T-helper 9 cell (primary cell): ENCODE results near the gene NEGR1.

Experiments
- DNase-seq: peaks from one replicate; pipeline ENCODE4 v3.0.0-alpha.2; 2020

NEGR1 gene

DNA sequence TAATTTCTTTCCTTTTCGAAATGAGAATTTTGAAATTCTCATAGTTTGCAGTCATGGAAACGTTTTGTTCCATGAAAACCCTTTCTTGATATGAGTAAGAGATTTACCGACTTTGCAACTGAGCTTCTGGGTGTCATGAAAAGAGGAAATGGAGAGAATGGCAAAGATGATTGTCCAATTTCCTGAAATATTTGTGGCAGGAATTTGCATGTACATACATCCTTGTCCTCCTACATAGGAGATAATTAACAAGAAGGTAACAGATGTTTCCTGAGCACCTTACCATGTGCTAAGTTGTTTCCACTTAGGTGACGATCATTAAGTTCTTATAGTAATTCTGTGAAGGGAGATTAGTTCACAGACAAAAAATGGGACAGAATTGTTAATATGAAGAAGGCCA is 170.7 kb downstream of the NEGR1 start:
- no peak for DNase-seq

DNA sequence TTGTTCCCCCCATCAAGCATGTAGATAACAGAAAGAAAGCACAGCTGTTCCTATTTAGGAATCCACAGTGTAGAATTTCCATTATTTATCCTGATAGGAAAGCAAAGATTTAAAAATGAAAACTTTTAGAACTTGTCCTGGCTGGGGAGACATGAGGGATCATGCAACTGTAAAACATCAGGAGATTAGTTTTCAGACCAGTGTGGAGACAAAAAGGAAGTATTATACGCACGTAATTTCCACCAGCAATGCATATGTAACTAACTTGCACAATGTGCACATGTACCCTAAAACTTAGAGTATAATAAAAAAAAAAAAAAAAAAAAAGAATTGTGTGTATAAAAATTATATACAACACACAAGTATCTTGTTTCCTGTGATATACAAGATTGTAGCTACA is 172.4 kb downstream of the NEGR1 start:
- no peak for DNase-seq

DNA sequence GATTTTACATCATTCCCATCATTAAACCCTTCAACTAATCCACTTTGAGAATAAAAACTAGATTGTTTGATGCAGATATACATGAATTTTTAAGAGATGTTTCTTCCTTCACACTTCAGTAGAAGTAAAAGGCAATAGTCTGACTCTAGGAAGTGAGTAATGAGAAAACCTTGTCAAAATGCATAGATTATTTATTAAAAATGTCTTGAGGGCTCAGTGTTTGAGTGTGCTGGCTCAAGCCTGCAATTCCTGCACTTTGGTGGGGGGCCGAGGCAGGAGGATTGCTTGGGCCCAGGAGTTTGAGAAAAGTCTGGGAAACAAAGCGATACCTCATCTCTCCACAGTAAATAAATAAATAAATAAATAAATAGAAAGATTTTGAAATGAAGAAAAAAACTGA is 177.1 kb downstream of the NEGR1 start:
- DNase-seq, result no peak

DNA sequence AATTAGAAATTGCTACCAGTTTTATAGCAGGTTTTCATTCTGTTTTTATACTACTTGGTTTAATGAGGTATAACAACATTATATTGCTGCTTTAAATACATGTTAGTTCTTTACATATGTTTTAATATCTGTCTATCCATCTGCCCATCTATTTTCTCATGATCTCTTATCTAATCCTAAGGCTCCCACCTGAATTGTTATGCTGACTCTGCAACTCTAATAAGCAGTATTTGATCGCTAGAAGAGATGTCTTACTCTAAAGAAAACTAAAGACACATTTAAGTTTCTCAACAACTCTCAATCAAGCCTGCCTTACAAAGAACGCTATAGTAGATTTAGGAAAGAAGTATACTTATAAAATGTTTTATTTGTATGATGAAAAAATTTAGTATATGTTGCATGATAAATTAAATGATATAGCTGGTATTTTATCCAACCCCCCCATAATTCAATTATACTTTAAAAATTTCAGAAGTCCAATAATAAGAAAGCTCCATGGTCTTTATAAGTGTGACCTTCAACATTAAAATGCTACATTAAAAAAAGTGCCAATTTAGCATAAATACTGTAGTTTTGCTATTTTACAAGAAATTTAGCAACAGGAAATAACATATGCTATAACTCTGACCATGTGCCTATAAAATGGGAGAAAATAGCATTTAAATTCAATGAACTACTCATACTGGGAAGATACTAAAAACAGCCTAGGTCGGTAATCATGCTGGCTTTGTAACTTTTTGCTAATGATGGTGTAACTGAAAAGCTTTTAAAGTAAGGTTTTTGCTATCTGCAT is 180.3 kb downstream of the NEGR1 start:
- no peak for DNase-seq

DNA sequence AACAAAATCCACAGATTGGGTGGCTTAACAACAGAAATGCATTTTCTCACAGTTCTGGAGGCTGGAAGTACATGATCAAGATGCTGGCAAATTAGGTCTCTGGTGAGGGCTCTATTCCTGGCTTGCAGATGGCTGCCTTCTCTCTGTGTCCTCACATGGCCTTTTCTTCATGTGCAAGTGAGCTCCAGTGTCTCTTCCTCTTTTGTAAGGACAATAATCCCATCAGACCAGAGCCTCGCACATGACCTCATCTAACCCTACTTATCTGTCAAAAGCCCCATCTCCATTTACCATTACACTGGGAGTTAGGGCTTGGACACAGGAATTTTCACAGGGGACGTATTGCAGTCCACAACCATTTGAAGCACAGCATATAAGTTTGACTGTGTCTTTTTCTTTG is 181.6 kb downstream of the NEGR1 start:
- no peak for DNase-seq

DNA sequence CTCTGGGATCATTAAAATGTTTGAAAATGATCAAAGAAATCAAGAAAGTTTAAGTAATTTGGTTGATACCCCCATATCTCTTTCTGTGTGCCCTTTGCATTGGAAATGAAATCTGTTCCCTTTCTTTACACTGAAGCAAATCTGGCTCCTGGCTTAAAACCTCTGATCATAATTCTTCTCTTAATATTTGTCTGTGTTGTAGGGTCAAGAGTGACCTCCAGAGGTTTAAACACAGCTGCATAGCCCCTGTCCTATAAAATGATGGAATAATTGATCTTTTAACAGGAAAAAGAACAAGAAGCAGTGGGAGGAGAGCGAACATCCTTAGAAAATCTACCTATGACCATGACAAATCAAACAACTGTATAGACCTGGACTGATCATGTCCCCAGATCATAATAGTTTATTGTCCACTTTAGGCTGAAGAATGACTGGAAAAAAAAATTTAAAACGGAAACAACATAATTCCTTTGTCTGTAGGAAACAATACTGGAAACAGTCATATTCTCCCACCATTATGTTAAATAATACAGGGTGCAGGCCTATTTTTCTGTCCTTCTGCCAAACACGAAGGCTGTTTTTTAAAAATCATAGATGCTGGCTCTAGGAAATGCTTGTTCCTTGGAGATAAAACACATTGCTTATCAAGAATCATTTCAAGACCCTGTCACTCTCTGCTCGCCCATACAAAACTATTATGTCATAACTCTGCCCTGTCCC is 184.3 kb downstream of the NEGR1 start:
- no peak for DNase-seq

DNA sequence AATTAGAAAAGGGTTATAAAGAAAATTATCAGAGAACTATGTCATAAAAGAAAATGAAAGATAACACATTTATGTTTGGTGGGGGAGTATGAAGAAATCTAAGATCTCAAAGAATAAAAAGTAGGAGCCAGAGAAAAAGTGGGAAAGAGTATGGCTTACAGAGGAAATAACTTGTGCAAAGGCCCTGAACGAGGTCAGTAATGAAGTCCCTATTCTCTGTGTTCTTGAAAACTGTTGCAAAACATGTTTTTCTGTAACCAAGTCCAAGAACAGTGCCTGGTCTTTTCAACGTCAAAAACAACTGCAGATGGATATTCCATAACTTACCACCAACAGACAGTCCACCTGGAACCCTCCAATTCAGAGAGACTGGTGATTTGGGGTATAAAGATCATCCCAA is 188.1 kb downstream of the NEGR1 start:
- DNase-seq, result no peak

DNA sequence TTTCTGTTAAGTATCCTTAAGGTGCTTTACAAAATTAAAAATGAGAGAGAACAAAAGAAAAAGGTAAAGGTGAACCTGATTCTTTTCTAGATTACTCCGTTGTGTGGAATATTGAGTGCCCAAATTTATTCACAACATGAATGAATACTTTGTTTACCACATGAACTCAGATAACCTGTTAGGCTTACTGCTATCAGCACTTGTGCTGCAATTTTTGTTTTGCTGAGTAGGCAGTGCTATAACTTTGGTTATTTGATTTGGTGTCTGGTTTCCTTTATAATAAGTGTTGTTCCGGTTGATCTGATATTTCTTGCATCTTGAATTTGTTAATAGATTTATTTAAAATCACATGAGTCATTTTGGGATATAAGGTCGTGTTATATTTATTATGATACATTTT is 195.9 kb downstream of the NEGR1 start:
- no peak for DNase-seq

DNA sequence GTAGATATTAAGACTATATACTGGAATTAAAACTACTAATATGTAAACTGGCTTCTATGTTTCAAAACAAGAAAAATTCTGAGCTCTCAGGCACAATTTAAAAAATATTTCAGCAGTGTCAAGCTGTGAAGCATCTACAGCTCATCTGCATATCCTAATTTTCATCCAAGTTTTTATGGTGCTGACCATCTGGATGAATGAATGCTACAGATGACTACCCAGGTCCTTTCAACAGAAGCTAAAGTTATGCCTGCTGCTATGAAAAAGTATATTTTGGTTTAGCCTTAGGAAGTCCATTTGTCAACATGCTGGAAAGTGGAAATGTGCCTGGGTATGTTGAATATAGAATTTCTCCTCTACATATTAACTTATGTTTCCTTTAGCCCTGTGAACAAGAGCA is 206.9 kb downstream of the NEGR1 start:
- no peak for DNase-seq

DNA sequence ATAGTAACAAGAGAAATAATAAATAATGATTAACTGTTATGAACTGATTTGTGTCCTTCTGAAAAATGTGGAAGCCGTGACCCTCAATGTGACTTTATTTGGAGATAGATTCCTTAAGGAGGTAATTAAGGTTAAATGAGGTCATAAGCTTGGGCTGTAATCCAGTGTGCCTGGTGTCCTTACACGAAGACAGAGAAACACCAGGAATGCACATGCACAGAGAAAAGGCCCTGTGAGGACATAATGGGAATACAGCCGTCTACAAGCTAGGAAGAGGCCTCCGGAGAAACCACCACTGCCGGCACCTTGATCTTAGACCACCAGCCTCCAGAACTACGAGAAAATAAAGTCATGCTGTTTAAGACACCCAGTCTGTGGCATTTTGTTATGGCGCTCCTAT is 215.9 kb downstream of the NEGR1 start:
- DNase-seq, result no peak

DNA sequence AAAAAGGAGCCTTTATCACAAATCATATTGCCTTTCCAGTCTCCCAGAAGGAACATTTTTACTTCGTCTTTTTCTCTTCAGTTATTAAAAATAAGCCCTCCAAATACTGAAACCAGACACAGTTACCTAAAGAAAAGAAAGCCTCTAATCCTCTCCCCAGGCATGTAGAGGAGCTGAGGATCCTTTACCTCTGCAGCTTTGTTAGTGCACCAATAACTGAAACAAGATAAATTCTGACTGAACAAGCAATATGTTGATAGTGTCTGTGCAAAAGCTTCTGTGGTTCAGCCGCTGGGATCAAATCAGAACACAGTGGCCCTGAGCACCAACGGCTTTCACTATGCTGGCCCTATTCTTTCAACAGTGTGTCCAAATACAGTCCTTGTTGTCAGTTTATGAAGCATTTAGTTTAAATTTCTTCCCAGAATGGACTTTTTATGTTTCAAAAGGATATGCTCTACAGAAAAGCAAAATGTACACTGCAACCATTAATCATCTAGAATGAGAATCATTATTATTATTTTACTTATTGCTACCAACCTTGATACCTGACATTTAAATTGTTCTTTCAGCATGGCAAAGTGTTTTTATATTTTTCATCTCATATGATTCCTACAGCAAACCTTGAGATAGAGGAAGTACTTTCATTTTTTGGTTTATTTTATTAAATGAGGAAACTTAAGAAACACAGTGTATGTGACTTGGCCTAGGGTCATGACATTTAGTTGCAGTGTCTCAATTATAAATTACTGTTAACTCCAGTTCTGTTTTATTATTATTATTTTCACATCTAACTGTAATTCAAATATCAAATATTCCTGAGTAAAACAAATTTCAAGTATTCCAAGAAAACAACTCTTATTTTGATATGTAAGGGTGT is 217.9 kb downstream of the NEGR1 start:
- no peak for DNase-seq

DNA sequence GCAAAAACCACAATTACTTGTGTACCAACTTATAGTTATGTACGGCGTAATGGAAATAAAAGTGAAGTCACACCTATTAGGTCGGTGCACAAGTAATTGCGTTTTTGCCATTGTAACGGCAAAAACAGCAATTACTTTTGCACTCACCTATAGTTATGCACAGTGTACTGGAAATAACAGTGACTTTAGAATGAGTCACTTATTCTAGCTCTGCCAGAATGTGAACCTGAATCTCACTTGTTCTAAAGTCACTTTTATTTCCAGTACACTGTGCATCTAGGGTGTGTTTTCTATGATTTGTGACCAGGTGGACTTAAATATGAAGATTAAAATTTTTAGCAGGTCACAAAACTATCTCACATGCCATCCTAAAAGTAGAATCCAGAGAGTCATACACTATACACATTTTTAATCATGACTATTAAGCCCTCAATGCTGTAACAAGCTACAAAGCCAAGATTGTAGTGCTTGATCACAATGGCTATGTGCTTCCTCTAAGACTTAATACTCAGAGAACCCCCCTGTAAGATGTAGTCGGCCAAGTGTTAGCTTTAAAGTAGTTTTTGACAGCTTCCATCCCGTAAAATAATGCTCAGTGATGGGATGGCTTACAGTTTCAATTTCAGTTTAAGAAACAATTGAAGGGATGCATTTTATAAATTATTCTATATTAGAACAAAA is 218.8 kb downstream of the NEGR1 start:
- DNase-seq, result no peak

DNA sequence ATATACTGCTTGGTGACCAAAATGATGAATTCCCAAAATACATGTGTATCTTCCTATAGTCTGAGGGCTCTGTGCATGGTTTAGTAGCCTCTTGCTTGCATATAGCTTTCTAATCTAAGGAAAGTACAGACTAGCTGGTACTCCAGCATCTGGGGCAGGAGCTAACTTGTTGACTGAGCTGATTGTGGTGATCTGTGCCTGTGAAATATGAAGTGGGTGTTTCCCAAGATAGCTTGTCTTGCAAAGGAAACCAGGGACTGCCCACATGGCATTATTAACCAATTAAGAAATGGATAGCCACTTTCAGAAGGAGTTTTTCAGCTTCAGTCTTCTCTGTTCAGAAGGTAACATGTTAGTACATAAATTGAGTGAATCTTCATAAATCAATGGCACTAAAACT is 219.8 kb downstream of the NEGR1 start:
- DNase-seq, result no peak

DNA sequence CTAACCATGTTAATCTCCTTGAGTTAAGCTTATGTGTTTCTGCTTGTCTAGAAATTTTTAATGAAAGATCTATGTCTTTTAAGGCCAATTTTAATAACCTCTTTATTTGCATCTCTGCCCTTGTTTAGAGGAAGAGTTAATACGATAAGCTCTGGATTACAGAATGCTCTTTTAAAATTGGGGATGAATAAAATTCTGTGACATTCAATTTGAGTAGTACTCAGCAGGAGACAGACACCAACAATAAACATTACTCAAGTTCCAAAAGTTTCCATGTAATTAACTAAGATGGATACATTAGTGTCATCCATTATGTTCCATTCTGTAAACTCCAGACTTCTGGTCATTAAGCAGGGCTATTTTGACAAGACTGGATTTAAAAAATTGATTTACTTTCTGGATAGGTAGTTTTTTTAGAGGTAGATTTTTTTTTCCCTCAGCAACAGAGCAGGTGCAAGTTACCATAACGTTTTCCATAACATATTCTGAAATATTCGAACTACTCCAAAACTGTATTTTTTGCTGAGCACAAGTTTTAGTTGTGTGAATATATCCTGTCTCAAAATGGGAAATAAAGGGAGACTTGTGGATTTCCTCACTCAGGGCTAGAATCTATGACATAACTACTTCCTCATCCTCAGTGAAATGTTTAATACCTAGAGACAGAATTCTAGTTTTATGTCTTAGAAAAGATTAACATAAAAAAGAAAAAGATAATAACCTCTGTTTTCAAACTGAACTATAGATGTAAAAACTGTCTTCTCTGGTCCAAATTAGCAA is 221.7 kb downstream of the NEGR1 start:
- no peak for DNase-seq

DNA sequence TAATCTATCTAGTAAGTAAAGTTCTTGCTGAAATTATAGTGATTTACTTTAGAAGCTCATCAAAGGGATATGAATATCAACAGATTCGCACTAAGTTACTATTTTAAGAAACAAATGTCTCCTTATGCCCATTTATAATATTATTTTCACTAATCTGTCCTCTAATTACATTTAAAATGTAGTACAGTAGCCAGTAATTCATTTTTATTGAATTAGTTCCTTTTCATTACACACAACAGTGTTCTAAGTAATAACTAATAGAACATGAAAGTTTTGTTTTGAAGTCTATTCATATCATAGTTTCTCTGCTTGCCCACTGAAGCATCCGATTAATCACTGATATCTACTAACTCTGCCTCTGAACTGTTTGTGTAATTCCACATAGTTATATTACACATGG is 225.8 kb downstream of the NEGR1 start:
- no peak for DNase-seq

DNA sequence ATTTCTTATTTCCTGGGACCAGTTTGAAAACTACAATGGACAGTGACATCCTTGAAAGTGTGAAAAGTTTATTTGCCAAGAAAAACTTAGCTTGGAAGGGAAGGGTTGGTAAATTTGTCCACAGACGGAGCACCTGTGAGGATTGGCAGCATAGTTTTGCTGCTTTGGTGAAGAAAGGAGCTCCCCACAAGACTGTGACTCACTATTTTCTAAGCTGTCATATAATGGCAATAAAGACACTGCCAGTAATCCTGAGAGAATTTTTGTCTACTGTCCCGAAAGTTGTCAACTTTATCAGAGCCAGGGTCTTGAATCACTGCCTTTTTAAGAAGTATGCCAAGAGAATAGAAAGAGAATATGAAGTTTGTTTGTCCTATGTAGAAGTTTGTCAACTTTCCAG is 230.8 kb downstream of the NEGR1 start:
- no peak for DNase-seq

DNA sequence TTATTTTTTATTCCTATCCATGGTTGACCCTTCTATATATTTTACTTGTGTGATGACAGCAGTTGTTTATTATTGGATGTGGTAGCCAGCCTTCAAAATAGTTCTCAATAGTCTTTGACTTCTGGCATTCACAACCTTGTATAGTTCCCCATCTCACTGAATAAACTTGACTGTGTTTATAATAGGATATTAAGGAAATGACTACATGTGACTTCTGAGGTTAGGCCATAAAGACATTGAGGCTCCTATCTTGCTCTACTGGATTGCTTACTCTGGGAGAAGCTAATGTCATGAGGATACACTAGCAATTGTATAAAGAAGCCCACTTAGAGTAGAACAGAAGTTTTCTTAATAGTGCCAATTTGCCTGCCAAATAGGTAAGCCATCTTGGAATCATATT is 231.8 kb downstream of the NEGR1 start:
- no peak for DNase-seq

DNA sequence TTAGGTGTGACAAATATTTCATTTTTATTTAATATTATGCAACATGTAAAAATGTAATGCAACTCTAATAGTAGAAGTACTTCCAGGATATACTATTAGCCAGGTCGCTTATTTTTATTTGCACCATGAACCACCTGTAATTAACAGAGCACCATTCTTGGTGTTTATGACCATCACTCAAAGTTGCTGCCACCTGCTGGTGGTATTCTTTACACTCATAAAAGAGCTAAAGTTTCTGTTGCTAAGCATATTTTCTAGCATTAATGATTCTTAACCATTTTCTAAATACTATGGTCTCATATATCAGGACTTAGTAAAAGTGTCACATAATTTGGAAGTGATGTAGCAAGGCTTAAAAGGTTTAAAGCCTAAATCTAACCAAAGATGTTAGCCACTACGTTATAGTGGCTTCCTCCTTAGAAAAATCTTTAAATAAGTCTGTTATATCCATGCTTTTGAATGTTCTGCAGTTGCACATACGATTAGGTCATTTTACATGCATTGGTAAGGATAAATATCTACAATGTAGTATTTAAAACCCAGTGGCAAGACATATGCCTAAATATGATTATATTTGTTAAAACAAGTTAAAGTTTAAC is 244.5 kb downstream of the NEGR1 start:
- no peak for DNase-seq

DNA sequence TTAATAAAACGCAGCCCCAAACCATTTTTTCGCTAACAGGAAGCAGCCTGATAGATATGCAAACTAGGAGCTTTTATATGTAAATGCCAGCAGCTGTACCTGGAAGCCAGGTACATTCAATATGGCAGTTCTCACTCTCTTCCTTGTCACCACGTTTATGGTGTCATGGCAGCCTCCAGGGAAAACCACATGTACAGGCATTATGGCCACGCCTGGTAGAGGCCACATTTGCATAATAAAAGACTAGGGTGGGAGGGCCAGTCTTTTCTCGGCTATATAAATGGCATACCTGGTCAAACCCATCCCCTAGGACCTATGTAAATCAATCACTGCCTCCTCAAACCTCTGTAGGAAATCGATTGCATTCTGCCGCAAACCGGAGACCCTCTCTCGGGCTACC is 247.5 kb downstream of the NEGR1 start:
- DNase-seq, result no peak

DNA sequence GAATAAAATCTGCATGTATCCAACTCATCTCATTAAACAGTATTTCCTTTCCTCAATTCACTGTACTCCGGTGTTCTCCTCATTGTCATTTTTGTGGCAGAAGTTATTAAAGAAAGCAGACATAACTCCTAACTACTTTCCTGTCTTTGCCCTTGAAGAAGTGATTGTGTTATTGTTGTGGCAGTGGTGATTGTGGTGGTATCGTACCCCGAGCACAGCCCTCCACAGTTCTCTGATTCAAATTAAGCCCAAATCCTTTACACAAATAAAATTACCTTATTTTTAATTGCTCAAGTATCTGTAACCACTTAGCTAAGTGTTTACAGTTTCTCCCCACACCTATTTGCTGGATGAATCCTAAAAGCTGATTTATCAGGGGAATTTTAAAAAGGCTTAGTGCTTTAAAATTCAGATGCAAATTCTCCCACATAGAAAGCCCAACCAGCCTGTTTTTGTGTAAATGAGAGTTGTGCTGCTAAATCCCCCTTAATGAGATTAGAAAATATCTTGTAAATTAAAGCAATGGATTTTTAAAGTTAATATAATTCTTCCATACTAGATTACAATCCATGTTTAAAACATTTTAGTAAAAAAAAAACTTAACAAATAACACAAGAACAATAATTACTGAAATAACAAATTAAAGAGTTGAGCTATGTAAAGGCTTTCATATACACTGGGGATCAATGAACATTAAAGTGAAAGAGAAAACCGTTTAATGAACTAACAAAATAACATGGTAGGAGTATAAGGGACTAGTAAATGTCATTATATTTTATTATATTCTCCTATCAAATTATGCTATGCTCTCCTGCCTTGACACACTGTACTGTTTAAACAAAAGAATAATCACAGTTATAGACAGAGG is 259.0 kb downstream of the NEGR1 start:
- no peak for DNase-seq

DNA sequence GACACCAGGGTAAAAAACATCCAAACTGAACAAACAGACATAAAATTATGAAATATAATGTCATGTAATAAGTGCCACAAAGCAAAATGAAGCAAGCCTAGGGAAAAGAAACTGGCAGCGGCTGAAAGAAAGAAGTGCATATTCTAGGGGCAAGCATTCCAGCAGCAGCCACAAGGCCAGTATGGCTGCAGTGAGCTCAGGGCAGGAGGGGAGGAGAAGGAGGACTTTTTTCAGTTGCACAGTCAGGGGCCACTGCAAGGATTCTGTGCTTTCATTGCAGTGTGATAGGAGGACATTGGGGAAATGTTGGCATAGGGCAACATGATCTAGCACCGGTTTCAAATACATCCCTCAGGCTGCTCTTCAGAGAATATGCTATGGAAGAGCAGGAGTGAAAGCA is 263.8 kb downstream of the NEGR1 start:
- no peak for DNase-seq
